HG03439 (cell line): Measurements from ENCODE around the gene PRKN.

Source experiments
- ATAC-seq: cut with Tn5 transposase; IDR thresholded peaks from one replicate; pipeline ENCODE4 v1.9.1; 2021; ENCODE audit warnings: mild to moderate bottlenecking, moderate library complexity; ENCODE audit not compliant: unreplicated experiment

PRKN gene

GRCh38 chr6:162153120-162153519, 574.4 kb downstream of the PRKN start:
- ATAC-seq, result no peak

- no peak for ATAC-seq
Measured at GRCh38 chr6:162151021-162151665, 576.4 kb downstream of the PRKN start.

- ATAC-seq, result no peak
Measured at GRCh38 chr6:162150295-162150694, 577.3 kb downstream of the PRKN start.

GRCh38 chr6:162149786-162150185, 577.8 kb downstream of the PRKN start:
- ATAC-seq, result no peak

- no peak for ATAC-seq
Measured at GRCh38 chr6:162147805-162148204, 579.8 kb downstream of the PRKN start.

- no peak for ATAC-seq
Measured at GRCh38 chr6:162147281-162147680, 580.3 kb downstream of the PRKN start.

GRCh38 chr6:162140251-162140852, 587.2 kb downstream of the PRKN start:
- no peak for ATAC-seq

GRCh38 chr6:162125659-162126058, 601.9 kb downstream of the PRKN start:
- no peak for ATAC-seq

GRCh38 chr6:162124710-162125435, 602.7 kb downstream of the PRKN start:
- ATAC-seq, result no peak

- no peak for ATAC-seq
Measured at GRCh38 chr6:162123797-162124196, 603.8 kb downstream of the PRKN start.

- no peak for ATAC-seq
Measured at GRCh38 chr6:162119341-162119740, 608.2 kb downstream of the PRKN start.

GRCh38 chr6:162118706-162119105, 608.9 kb downstream of the PRKN start:
- no peak for ATAC-seq

GRCh38 chr6:162116902-162117525, 610.6 kb downstream of the PRKN start:
- no peak for ATAC-seq

- ATAC-seq, result no peak
Measured at GRCh38 chr6:162109480-162110050, 618.0 kb downstream of the PRKN start.

GRCh38 chr6:162108041-162108440, 619.5 kb downstream of the PRKN start:
- no peak for ATAC-seq

- ATAC-seq, result no peak
Measured at GRCh38 chr6:162100096-162100495, 627.5 kb downstream of the PRKN start.

- ATAC-seq, result no peak
Measured at GRCh38 chr6:162099685-162100084, 627.9 kb downstream of the PRKN start.

- ATAC-seq, result no peak
Measured at GRCh38 chr6:162092816-162093502, 634.6 kb downstream of the PRKN start.

GRCh38 chr6:162090734-162091133, 636.8 kb downstream of the PRKN start:
- no peak for ATAC-seq

- no peak for ATAC-seq
Measured at GRCh38 chr6:162088091-162088490, 639.5 kb downstream of the PRKN start.

GRCh38 chr6:162085561-162085960, 642.0 kb downstream of the PRKN start:
- no peak for ATAC-seq
